Lower leg skin (tissue), 3 donors: ENCODE measurements around the gene PRR20D.

Experiments used
- POLR2A ChIP-seq, 2 donors: fragments of 450-650 bp; IDR thresholded peaks; one replicate each; pipeline ENCODE4 v1.6.1; 2016 to 2017; ENCODE audit warnings: antibody characterized with exemption in 2 of 2, mild to moderate bottlenecking in 1 of 2, moderate library complexity in 1 of 2
- TF ChIP-seq, protein P1 (sequence below), 3 donors: fragments of 450-650 bp; IDR thresholded peaks; one replicate each; pipeline ENCODE4 v1.5.1; 2016; ENCODE audit warnings: antibody characterized with exemption in 3 of 3, mild to moderate bottlenecking in 3 of 3, moderate library complexity in 2 of 3

DNA sequence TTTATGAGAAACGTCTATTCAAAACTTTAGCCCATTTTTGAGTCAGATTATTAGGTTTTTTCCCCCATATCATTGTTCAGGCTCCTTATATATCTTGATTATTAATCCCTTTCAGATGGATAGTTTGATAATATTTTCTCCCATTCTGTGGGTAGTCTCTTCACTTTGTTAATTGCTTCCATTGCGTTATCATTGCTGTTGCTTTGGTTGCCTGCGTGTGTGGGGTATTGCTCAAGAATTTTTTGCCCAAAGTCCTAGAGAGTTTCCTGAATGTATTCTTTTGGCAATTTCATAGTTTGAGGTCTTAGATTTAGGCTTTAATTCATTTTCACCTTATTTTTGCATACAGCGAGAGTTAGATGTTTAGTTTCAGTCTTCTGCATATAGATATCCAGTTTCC is 45.5 kb upstream of the PRR20D start:
- TF ChIP-seq, protein P1, sequence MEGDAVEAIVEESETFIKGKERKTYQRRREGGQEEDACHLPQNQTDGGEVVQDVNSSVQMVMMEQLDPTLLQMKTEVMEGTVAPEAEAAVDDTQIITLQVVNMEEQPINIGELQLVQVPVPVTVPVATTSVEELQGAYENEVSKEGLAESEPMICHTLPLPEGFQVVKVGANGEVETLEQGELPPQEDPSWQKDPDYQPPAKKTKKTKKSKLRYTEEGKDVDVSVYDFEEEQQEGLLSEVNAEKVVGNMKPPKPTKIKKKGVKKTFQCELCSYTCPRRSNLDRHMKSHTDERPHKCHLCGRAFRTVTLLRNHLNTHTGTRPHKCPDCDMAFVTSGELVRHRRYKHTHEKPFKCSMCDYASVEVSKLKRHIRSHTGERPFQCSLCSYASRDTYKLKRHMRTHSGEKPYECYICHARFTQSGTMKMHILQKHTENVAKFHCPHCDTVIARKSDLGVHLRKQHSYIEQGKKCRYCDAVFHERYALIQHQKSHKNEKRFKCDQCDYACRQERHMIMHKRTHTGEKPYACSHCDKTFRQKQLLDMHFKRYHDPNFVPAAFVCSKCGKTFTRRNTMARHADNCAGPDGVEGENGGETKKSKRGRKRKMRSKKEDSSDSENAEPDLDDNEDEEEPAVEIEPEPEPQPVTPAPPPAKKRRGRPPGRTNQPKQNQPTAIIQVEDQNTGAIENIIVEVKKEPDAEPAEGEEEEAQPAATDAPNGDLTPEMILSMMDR (IDR thresholded peaks at IDR 0.05), result no peak
- no peak for TF ChIP-seq POLR2A (IDR thresholded peaks at IDR 0.05)
